GM20431 (cell line): ENCODE data around the gene CRISPLD2.

Source experiments
- in situ Hi-C: fragments of 300-500 bp; cut with MseI, MboI; formaldehyde crosslinking; loops from one replicate; pipeline ENCODE4 v1.15.0; 2020; ENCODE audit warnings: low sequenced_read_pairs; ENCODE audit not compliant: unreplicated experiment

The CRISPLD2 gene

GRCh38 chr16:84898447-84898846, 78.7 kb downstream of the CRISPLD2 start:
- in situ Hi-C loops, result no loop called here

GRCh38 chr16:84899414-84899813, 79.6 kb downstream of the CRISPLD2 start:
- in situ Hi-C loops, result no loop called here

GRCh38 chr16:84905965-84906460, 86.2 kb downstream of the CRISPLD2 start:
- in situ Hi-C loops, result no loop called here

- in situ Hi-C loops, result no loop called here
Observed at GRCh38 chr16:84907051-84907450, 87.3 kb downstream of the CRISPLD2 start.

- in situ Hi-C loops, result no loop called here
Observed at GRCh38 chr16:84907575-84907974, 87.8 kb downstream of the CRISPLD2 start.

- in situ Hi-C loops, result no loop called here
Observed at GRCh38 chr16:84909476-84910085, 89.8 kb downstream of the CRISPLD2 start.

- in situ Hi-C loops, result no loop called here
Observed at GRCh38 chr16:84911486-84912216, 91.9 kb downstream of the CRISPLD2 start.

GRCh38 chr16:84913315-84913714, 93.5 kb downstream of the CRISPLD2 start:
- in situ Hi-C loops, result no loop called here

GRCh38 chr16:84914273-84914672, 94.5 kb downstream of the CRISPLD2 start:
- in situ Hi-C loops, result no loop called here

- in situ Hi-C loops, result no loop called here
Observed at GRCh38 chr16:84916178-84916577, 96.4 kb downstream of the CRISPLD2 start.

- in situ Hi-C loops, result no loop called here
Observed at GRCh38 chr16:84916850-84917249, 97.1 kb downstream of the CRISPLD2 start.

GRCh38 chr16:84917492-84917891, 97.7 kb downstream of the CRISPLD2 start:
- in situ Hi-C loops, result no loop called here

GRCh38 chr16:84918006-84918909, 98.5 kb downstream of the CRISPLD2 start:
- in situ Hi-C loops, result no loop called here

GRCh38 chr16:84919269-84919668, 99.5 kb downstream of the CRISPLD2 start:
- in situ Hi-C loops, result no loop called here

GRCh38 chr16:84919708-84920107, 99.9 kb downstream of the CRISPLD2 start:
- in situ Hi-C loops, result no loop called here

GRCh38 chr16:84920333-84920732, 100.5 kb downstream of the CRISPLD2 start:
- in situ Hi-C loops, result no loop called here

- in situ Hi-C loops, result no loop called here
Observed at GRCh38 chr16:84922351-84923120, 102.8 kb downstream of the CRISPLD2 start.

- in situ Hi-C loops, result no loop called here
Observed at GRCh38 chr16:84924331-84925091, 104.7 kb downstream of the CRISPLD2 start.

- in situ Hi-C loops, result no loop called here
Observed at GRCh38 chr16:84925092-84925772, 105.4 kb downstream of the CRISPLD2 start.
